Tibial nerve (tissue), 4 donors: ENCODE measurements around the gene ACKR2. TPM values are rescaled to one million over a fixed set of nuclear protein-coding genes. Genes with fewer than 3 reads are reported as not detected.

ENCODE experiments used
- DNase-seq, 2 donors: peaks; one replicate each; pipeline ENCODE4 v3.0.0-alpha.2; 2019; ENCODE audit warnings: low spot score in 2 of 2
- H3K27ac ChIP-seq, 4 donors: fragments of 200-600 bp; sonication (generic) in 3 of 4; one replicate each; pipeline ENCODE4 v1.5.1; 2017 to 2019; ENCODE audit warnings: mild to moderate bottlenecking in 1 of 4
- H3K27me3 ChIP-seq, 2 donors: fragments of 200-600 bp; sonication (generic) in 1 of 2; one replicate each; pipeline versions ENCODE4 v1.5.1 to v1.6.0; 2017 to 2019
- H3K36me3 ChIP-seq, 3 donors: fragments of 200-600 bp; sonication (generic); one replicate each; pipeline ENCODE4 v1.5.1; 2018 to 2019
- H3K4me1 ChIP-seq, 4 donors: fragments of 200-600 bp; sonication (generic) in 3 of 4; one replicate each; pipeline ENCODE4 v1.5.1; 2017 to 2019
- H3K4me3 ChIP-seq, 4 donors: fragments of 200-600 bp; sonication (generic) in 3 of 4; one replicate each; pipeline ENCODE4 v1.5.1; 2017 to 2019; ENCODE audit warnings: mild to moderate bottlenecking in 1 of 4, moderate library complexity in 1 of 4
- H3K9me3 ChIP-seq, 4 donors: fragments of 200-600 bp; sonication (generic) in 3 of 4; one replicate each; pipeline ENCODE4 v1.5.1; 2017 to 2019
- CTCF ChIP-seq, 5 experiments: fragments of 200-600 bp in 3 of 5; fragments of 450-650 bp in 2 of 5; sonication (generic) in 3 of 5; IDR thresholded peaks; one replicate each; pipeline ENCODE4 v1.5.1; 2016 to 2019; ENCODE audit warnings: antibody characterized with exemption in 5 of 5, mild to moderate bottlenecking in 3 of 5, moderate library complexity in 2 of 5
- EP300 ChIP-seq, 2 donors: sonication (generic); formaldehyde crosslinking; IDR thresholded peaks; one replicate each; pipeline ENCODE4 v1.6.1; 2017; ENCODE audit warnings: antibody characterized with exemption in 2 of 2, mild to moderate bottlenecking in 1 of 2
- POLR2A ChIP-seq, 2 donors: fragments of 450-650 bp; IDR thresholded peaks; one replicate each; pipeline ENCODE4 v1.6.1; 2017; ENCODE audit warnings: antibody characterized with exemption in 2 of 2, mild to moderate bottlenecking in 2 of 2, moderate library complexity in 2 of 2
- WGBS, 2 donors: methylation state at CpG; one replicate each; pipeline ENCODE4 v1.1.5; 2018; 5-methylcytosine and 5-hydroxymethylcytosine counted together
- total RNA-seq, 4 donors: library from RNA; depleted of rRNA; stranded (reverse); fragments of >200 nt; gene quantifications; one replicate each; pipeline ENCODE4 v1.1.0, GENCODE V29; 2016

ACKR2 gene
- total RNA-seq, 4 donors from 2014 or later, result 25.2 to 59.0 (median 38.6) TPM

- DNase-seq, result no peak
- 84 to 85% methylated on average over 5 of the region's 5 CpGs for WGBS, 2 donors
- H3K4me3 ChIP-seq, result no peak overlapping the region
- H3K4me1 ChIP-seq, result peaks cover 0 to 13% (median 4%) of the 10 kb centered on the region in 4 donors
- H3K27ac ChIP-seq, result no peak overlapping the region
- TF ChIP-seq POLR2A (IDR thresholded peaks at IDR 0.05), result no peak
- no peak for TF ChIP-seq CTCF (IDR thresholded peaks at IDR 0.05)
- no peak for TF ChIP-seq EP300 (IDR thresholded peaks at IDR 0.05)
- H3K9me3 ChIP-seq, result no peaks in the 10 kb centered on the region
- H3K27me3 ChIP-seq, result no peaks in the 10 kb centered on the region
- H3K36me3 ChIP-seq, result no peaks in the 10 kb centered on the region
Observed at GRCh38 chr3:42829628-42830436, 20.6 kb downstream of the ACKR2 start.

GRCh38 chr3:42830437-42831320 lies 21.4 kb downstream of the ACKR2 start:
- H3K9me3 ChIP-seq, result no peaks in the 10 kb centered on the region
- no peak for TF ChIP-seq EP300 (IDR thresholded peaks at IDR 0.05)
- TF ChIP-seq CTCF (IDR thresholded peaks at IDR 0.05), result peak in 4 of 5 experiments; percentile 15 to 46 (median 33)
- no peak for DNase-seq
- no peaks in the 10 kb centered on the region for H3K27me3 ChIP-seq
- peaks cover 0 to 13% (median 4%) of the 10 kb centered on the region in 4 donors for H3K4me1 ChIP-seq
- no peaks in the 10 kb centered on the region for H3K36me3 ChIP-seq
- peak overlapping the region in 1 of 4 donors; percentile 18 for H3K27ac ChIP-seq
- no peak overlapping the region for H3K4me3 ChIP-seq
- WGBS, 2 donors, result 34 to 35% methylated on average over 7 of the region's 7 CpGs

GRCh38 chr3:42831321-42831713 lies 22.1 kb downstream of the ACKR2 start:
- no peaks in the 10 kb centered on the region for H3K36me3 ChIP-seq
- H3K4me1 ChIP-seq, result peaks cover 0 to 13% (median 4%) of the 10 kb centered on the region in 4 donors
- DNase-seq, result peak; percentile 66 to 82
- TF ChIP-seq EP300 (IDR thresholded peaks at IDR 0.05) (peak in 1 of 2 donors; percentile 33), POLR2A (IDR thresholded peaks at IDR 0.05) (no peak), CTCF (IDR thresholded peaks at IDR 0.05) (peak; percentile 61 to 84 (median 76))
- peak overlapping the region in 1 of 4 donors; percentile 18 for H3K27ac ChIP-seq
- H3K4me3 ChIP-seq, result no peak overlapping the region
- H3K9me3 ChIP-seq, result no peaks in the 10 kb centered on the region
- 18 to 24% methylated on average over 3 of the region's 3 CpGs for WGBS, 2 donors
- H3K27me3 ChIP-seq, result no peaks in the 10 kb centered on the region

GRCh38 chr3:42836150-42837123 lies 27.2 kb downstream of the ACKR2 start:
- no peak for TF ChIP-seq CTCF (IDR thresholded peaks at IDR 0.05)
- TF ChIP-seq POLR2A (IDR thresholded peaks at IDR 0.05), result no peak
- TF ChIP-seq EP300 (IDR thresholded peaks at IDR 0.05), result no peak
- H3K9me3 ChIP-seq, result no peaks in the 10 kb centered on the region
- WGBS, 2 donors, result 84 to 90% methylated on average over 5 of the region's 5 CpGs
- DNase-seq, result no peak
- H3K4me3 ChIP-seq, result no peak overlapping the region
- peaks cover 0 to 24% (median 3%) of the 10 kb centered on the region in 4 donors for H3K4me1 ChIP-seq
- no peak overlapping the region for H3K27ac ChIP-seq
- H3K27me3 ChIP-seq, result no peaks in the 10 kb centered on the region
- H3K36me3 ChIP-seq, result no peaks in the 10 kb centered on the region
